Ascending aorta (tissue), 2 donors: ENCODE results near the gene ATP8A2. TPM values are rescaled to one million over a fixed set of nuclear protein-coding genes. Genes with fewer than 3 reads are reported as not detected.

Experiments used
- DNase-seq, 2 donors: peaks; one replicate each; pipeline ENCODE4 v3.0.0-alpha.2; 2019; ENCODE audit warnings: low spot score in 2 of 2
- H3K27ac ChIP-seq, 2 donors: fragments of 200-600 bp; sonication (generic); one replicate each; pipeline ENCODE4 v1.5.1; 2016 to 2017; ENCODE audit warnings: mild to moderate bottlenecking in 1 of 2
- H3K27me3 ChIP-seq: fragments of 200-600 bp; sonication (generic); one replicate; pipeline ENCODE4 v1.5.1; 2017
- H3K36me3 ChIP-seq, 2 donors: fragments of 200-600 bp; sonication (generic); one replicate each; pipeline ENCODE4 v1.5.1; 2016
- H3K4me1 ChIP-seq, 2 donors: fragments of 200-600 bp; sonication (generic); one replicate each; pipeline ENCODE4 v1.5.1; 2016 to 2017; ENCODE audit warnings: mild to moderate bottlenecking in 1 of 2
- H3K4me3 ChIP-seq, 2 donors: fragments of 200-600 bp; sonication (generic); one replicate each; pipeline ENCODE4 v1.5.1; 2016 to 2017; ENCODE audit warnings: mild to moderate bottlenecking in 1 of 2
- H3K9me3 ChIP-seq, 2 donors: fragments of 200-600 bp; sonication (generic); one replicate each; pipeline ENCODE4 v1.5.1; 2016
- intact Hi-C: fragments of 100-400 bp; cut with DNase I; formaldehyde crosslinking; loops from one replicate; pipeline ENCODE4 v1.15.1; 2023
- total RNA-seq: library from RNA; depleted of rRNA; stranded (reverse); fragments of >200 nt; gene quantifications from one replicate; pipeline ENCODE4 v1.1.0, GENCODE V29; 2016
- TF ChIP-seq, protein P1 (sequence below), 3 experiments: fragments of 200-600 bp in 2 of 3; fragments of 450-650 bp in 1 of 3; sonication (generic) in 2 of 3; IDR thresholded peaks; one replicate each; pipeline ENCODE4 v1.5.1; 2016 to 2019; ENCODE audit warnings: antibody characterized with exemption in 3 of 3, mild to moderate bottlenecking in 1 of 3, moderate library complexity in 1 of 3

Gene ATP8A2
- total RNA-seq, 1 donor from 2014 or later, result under 0.01 TPM

DNA sequence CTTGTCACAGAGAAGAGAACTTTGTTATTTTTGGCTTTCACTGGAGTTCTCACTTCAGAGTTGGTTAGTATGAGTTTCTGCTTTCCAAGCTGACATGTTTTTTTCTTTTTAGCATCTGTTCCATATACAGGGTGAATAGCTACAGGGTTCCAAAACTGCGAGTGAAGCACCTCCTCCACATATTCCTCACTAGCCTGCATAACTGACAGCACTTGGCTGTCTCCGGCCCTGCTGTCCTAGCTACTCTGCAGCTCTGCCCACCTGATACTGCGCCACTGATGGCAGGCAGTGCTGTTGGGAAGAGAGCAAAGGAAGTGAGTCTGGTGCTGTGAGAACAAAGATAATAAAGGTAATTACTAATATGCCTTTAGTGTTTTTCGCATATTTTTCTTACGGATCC lies 6.8 kb downstream of the ATP8A2 start:
- Histone ChIP-seq H3K27ac (no peak overlapping the region), H3K4me3 (no peak overlapping the region), H3K36me3 (no peaks in the 10 kb centered on the region), H3K9me3 (no peaks in the 10 kb centered on the region), H3K4me1 (no peaks in the 10 kb centered on the region), H3K27me3 (no peaks in the 10 kb centered on the region)
- no peak for DNase-seq
- intact Hi-C loops, result no loop called here
- TF ChIP-seq, protein P1, sequence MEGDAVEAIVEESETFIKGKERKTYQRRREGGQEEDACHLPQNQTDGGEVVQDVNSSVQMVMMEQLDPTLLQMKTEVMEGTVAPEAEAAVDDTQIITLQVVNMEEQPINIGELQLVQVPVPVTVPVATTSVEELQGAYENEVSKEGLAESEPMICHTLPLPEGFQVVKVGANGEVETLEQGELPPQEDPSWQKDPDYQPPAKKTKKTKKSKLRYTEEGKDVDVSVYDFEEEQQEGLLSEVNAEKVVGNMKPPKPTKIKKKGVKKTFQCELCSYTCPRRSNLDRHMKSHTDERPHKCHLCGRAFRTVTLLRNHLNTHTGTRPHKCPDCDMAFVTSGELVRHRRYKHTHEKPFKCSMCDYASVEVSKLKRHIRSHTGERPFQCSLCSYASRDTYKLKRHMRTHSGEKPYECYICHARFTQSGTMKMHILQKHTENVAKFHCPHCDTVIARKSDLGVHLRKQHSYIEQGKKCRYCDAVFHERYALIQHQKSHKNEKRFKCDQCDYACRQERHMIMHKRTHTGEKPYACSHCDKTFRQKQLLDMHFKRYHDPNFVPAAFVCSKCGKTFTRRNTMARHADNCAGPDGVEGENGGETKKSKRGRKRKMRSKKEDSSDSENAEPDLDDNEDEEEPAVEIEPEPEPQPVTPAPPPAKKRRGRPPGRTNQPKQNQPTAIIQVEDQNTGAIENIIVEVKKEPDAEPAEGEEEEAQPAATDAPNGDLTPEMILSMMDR (IDR thresholded peaks at IDR 0.05), result no peak

DNA sequence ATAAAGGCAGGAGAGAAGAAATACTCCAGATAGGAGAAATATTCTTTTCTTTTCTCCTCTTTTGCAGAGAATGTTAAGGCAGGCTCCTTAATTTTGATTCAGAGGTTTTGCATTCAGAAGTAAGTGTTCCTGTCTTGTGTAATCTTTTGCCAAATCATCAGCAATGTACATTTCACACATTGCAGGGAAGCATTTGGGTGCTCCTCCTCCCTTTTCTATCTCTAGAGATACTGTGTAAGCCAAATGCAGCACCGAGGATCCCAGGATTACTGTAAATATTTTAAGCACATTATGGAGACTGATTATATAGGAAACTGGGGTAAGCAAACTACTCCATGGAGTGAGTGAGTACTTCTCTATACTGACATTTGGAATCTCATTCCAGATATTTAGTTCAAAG lies 7.2 kb downstream of the ATP8A2 start:
- DNase-seq, result no peak
- intact Hi-C loops, result no loop called here
- no peaks in the 10 kb centered on the region for H3K27me3 ChIP-seq
- TF ChIP-seq, protein P1 (IDR thresholded peaks at IDR 0.05), result no peak
- no peaks in the 10 kb centered on the region for H3K9me3 ChIP-seq
- no peaks in the 10 kb centered on the region for H3K36me3 ChIP-seq
- H3K4me3 ChIP-seq, result no peak overlapping the region
- H3K27ac ChIP-seq, result no peak overlapping the region
- no peaks in the 10 kb centered on the region for H3K4me1 ChIP-seq

DNA sequence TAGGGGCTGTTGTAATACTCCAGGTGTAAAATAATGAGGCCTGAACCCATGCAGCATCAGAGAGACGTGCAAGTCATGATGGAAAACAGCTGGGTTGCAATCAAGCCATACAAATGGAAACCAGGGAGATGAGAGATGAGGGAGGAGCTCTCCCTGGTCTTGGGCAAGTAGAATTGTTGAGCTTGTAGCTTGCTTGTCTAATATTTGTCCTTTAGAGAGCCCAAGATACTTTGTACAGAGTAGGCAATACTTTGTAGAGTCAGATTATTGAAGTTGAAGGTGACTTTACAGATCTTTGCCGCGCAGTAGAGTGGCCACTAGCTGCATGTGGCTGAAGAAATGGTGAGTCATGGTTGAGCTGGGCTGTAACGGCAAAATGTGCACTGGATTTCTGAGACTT lies 8.3 kb downstream of the ATP8A2 start:
- no peak overlapping the region for H3K4me3 ChIP-seq
- no peak overlapping the region for H3K27ac ChIP-seq
- intact Hi-C loops, result no loop called here
- no peaks in the 10 kb centered on the region for H3K4me1 ChIP-seq
- H3K36me3 ChIP-seq, result no peaks in the 10 kb centered on the region
- DNase-seq, result no peak
- H3K9me3 ChIP-seq, result no peaks in the 10 kb centered on the region
- no peaks in the 10 kb centered on the region for H3K27me3 ChIP-seq
- TF ChIP-seq, protein P1 (IDR thresholded peaks at IDR 0.05), result no peak

DNA sequence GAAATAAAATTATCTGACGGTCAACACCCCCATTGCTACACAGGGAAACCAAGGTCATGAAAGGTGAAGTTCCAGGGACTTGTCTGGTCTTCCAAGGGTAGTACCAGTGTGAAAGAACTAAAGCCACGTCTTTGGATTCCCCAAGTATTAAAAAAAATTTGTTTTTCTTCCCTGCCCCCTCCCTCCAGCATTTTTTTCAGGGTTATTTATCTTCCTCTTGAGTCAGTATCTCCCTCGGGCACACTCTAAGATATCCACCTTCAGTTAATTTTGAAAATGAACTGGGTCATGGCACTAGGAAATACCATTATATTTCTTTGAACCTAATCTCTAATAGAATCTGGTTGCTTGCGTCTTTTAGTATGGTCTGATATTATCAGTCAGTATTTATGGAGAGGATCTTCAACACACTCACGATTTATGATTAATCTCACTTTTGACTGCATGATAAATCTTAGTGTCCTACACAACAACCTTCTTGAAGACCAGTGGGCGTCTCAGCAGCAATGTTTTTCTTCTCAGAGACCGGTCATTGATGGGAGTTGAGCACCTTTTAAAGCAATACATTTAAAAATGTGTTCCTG lies 9.1 kb downstream of the ATP8A2 start:
- intact Hi-C loops, result no loop called here
- no peak overlapping the region for H3K4me3 ChIP-seq
- TF ChIP-seq, protein P1 (IDR thresholded peaks at IDR 0.05), result no peak
- H3K27me3 ChIP-seq, result no peaks in the 10 kb centered on the region
- no peak for DNase-seq
- H3K4me1 ChIP-seq, result no peaks in the 10 kb centered on the region
- no peak overlapping the region for H3K27ac ChIP-seq
- no peaks in the 10 kb centered on the region for H3K9me3 ChIP-seq
- H3K36me3 ChIP-seq, result no peaks in the 10 kb centered on the region

DNA sequence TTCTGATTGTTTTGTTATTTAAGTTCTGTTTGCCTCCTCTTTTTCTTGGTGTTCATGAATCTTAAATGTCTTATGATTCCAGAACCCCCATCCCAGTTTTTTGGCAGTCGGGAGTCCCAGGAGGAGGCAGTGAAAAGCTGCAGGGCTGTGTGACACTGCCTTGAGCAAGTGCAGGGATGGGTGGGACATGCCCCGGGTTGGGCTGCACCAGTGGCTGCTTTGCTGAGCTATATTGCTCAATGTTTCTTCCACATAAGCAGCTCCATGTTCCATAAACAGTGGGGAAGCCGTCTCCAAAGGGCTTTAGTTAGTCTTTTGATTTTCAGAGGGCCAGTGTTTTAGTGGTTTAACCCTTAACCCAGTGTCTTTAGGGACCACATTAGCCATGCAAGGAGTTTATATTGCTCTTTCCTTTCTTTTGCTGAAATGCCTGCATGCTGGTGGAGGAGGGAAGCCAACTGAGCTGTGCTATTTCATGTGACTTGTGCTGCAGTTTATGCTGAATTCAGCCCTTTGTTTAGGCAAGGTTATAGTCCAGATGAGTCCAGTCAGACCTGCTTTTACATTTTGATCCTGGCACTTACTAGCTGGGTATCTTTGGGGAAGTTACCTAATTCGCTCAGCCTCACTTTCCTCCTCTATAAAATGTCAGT lies 13.1 kb downstream of the ATP8A2 start:
- intact Hi-C loops, result no loop called here
- DNase-seq, result no peak
- TF ChIP-seq, protein P1 (IDR thresholded peaks at IDR 0.05), result no peak
- H3K4me1 ChIP-seq, result no peaks in the 10 kb centered on the region
- no peaks in the 10 kb centered on the region for H3K9me3 ChIP-seq
- H3K36me3 ChIP-seq, result no peaks in the 10 kb centered on the region
- no peaks in the 10 kb centered on the region for H3K27me3 ChIP-seq
- H3K27ac ChIP-seq, result no peak overlapping the region
- no peak overlapping the region for H3K4me3 ChIP-seq
